ENCODE results near the gene ATG9A.

DNA sequence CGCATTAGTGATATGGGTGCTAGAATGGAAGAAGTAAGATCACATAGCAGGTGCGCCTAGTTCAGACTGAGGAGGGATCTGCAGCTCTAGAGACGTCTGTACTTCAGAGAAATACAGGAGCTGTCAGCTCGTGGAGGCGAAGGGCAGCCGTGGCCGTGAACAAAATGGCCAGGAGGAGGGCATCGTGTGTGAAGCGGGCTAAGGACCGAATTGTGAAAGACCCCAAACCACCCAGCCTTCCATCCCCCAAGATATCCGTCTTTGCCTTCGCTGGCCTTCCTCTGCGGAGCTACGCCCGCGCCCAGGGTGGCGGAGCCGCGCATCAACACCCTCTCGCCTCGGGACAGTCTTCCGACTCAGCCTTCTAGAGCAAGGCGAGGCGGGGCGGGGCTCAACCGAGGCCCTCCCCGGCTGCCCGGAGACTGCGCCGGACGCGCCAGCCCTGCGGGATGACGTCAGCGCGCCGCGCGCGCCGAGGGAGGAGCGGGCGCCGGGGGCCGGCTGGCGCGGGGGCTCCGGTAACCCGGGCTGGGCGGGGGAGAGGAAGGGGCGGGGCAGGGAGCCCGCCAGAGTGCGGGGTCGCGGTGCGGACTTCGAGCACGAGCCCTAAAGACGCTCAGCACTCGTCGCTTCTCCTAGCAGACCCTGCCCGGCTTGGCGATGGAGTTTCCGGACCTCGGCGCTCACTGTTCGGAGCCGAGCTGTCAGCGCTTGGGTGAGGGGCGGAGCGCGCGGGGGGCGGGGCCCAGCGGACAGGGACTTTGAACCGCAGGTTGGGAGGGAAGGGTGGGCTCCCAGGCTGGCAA is 22.9 kb downstream of the ATG9A start, which contains the start of gene ZFAND2B:
- TF ChIP-seq CTCF (IDR thresholded peaks at IDR 0.05): peak in 2 of 5 experiments; percentile 65 to 68
- TF ChIP-seq POLR2A (IDR thresholded peaks at IDR 0.05): peak; percentile 95 to 99
